Hepatocyte (in vitro differentiated cells): ENCODE results near the gene TMEM14A.

Experiments used
- EZH2 ChIP-seq: fragments of 200-600 bp; sonication (generic); IDR thresholded peaks from 2 replicates; pipeline ENCODE4 v1.6.1; 2016; ENCODE audit warnings: antibody characterized with exemption, mild to moderate bottlenecking, borderline replicate concordance
- EZH2phosphoT487 ChIP-seq: fragments of 200-600 bp; sonication (generic); IDR thresholded peaks from one replicate; pipeline ENCODE4 v1.6.1; 2018; ENCODE audit warnings: antibody characterized with exemption, mild to moderate bottlenecking, low read depth, moderate library complexity; ENCODE audit not compliant: unreplicated experiment, severe bottlenecking
- TF ChIP-seq, protein P1 (sequence below): fragments of 200-600 bp; sonication (generic); IDR thresholded peaks from 2 replicates; pipeline ENCODE4 v1.5.1; 2016; ENCODE audit warnings: antibody characterized with exemption, mild to moderate bottlenecking; ENCODE audit not compliant: poor library complexity

DNA sequence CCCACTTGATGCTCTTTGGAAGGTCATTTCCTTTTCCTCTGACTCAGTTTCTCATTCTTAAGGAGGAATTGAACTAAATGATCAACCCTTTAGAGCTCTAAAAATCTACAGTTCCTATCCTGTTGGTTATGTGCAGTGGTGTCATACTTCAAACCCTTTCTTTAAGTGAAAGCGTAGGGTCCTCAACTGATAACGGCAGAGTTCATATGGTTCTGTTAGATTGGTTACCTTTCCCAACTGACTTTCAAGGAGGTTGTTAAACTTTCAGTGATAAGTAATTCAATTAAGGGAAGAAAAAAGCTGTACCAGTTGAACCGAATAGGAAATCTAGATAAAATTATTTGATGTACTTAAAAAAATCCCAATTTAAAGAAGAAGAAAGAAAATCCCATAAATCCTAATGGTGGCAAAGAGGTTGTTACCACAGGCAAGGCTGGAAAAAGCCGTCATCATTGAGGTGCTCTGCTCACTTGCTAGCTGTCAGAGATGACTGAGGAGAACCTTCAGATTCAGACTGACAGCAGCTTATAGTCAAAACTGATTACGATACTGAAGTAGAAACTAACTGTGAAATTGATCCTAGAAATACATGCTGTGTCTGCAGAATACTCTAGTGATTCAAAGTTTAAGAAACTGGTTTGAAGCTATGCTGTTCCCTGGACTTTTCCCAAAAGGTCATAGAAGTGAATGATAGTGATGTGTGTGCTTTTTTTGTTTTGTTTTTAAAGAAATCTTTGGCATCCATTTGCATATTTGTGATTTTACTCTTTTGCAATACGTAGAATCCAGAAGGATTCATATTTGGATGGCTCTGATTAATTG, 16.2 kb downstream of the TMEM14A start:
- TF ChIP-seq, protein P1, sequence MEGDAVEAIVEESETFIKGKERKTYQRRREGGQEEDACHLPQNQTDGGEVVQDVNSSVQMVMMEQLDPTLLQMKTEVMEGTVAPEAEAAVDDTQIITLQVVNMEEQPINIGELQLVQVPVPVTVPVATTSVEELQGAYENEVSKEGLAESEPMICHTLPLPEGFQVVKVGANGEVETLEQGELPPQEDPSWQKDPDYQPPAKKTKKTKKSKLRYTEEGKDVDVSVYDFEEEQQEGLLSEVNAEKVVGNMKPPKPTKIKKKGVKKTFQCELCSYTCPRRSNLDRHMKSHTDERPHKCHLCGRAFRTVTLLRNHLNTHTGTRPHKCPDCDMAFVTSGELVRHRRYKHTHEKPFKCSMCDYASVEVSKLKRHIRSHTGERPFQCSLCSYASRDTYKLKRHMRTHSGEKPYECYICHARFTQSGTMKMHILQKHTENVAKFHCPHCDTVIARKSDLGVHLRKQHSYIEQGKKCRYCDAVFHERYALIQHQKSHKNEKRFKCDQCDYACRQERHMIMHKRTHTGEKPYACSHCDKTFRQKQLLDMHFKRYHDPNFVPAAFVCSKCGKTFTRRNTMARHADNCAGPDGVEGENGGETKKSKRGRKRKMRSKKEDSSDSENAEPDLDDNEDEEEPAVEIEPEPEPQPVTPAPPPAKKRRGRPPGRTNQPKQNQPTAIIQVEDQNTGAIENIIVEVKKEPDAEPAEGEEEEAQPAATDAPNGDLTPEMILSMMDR: no peak
- TF ChIP-seq EZH2 (no peak), EZH2phosphoT487 (no peak)
